ENCODE measurements around the gene RPL18. TPM values are rescaled to one million over a fixed set of nuclear protein-coding genes. Genes with fewer than 3 reads are reported as not detected.
A peak's percentile ranks its signal among the peaks of the same experiment; 100 is the strongest.

The RPL18 gene
- total RNA-seq, 2 experiments from 2014 or later, result 1,413 to 1,465 TPM

DNA sequence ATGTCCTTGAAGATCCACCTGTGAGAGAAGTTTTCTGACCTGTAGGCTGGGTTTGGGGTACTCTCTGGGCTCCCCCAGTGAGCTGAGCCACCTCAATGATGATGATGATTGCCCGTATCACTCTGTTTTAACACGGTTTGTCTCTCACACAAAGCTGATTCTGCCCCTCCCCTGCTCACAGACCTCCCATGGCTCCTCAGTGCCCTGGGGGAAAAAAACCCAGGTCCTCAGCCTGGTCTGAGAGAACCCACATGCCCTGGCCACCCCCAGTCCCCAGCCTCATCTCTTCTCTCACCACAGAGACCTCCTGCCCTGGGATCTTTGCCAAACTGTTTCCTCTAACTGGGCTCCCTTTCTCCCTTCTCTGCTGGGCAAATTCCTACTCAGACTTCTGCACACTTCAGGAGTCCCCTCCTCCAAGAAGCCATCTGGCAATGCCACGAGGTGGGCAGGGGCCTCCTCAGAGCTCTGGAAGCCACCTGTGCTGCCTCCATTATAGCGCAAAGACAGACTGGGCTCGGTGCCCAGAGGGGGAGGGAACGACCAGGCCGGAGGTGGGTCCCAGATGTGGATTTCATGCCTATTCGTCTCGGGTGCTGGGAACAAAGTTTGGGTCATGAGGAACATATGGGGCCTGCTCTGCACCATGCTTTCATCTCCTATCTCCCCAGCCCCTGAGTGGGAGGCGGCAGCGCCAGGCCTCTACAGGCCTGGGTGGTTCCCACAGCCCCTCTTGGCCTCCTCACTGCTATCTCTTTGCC, 35.5 kb upstream of the RPL18 start:
- H3K4me3 Mint-ChIP-seq, result no peak overlapping the region
- no peaks in the 10 kb centered on the region for H3K36me3 Mint-ChIP-seq
- ATAC-seq, result no peak
- no peaks in the 10 kb centered on the region for H3K9me3 Mint-ChIP-seq (ENCODE audit: low read depth)
- H3K4me1 Mint-ChIP-seq, result peaks cover 13% of the 10 kb centered on the region
- DNase-seq, result no peak
- peaks cover 5% of the 10 kb centered on the region for H3K27me3 Mint-ChIP-seq
- H3K27ac Mint-ChIP-seq, result no peak overlapping the region
- CTCF ChIA-PET, result no interaction called here

DNA sequence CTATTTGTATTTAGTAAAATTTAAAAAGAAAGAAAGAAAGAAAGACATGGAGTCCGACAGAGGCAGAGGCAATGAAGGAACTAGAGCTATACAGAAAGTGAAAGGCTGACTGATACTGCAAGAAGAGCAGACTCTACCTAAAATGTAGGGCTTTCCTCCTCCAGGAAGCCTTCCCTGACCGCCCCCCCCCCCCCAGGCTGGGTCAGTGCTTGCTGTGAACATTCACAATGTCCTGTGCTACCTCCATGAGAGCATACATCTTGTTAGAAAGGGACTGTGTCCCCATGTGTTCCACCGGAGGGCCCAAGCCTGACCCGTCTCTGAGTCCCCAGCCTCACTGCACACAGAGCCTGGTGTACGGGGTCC, 32.7 kb upstream of the RPL18 start:
- no peak overlapping the region for H3K27ac Mint-ChIP-seq
- H3K27me3 Mint-ChIP-seq, result no peaks in the 10 kb centered on the region
- CTCF ChIA-PET, result no interaction called here
- ATAC-seq (no peak), DNase-seq (no peak)
- H3K4me3 Mint-ChIP-seq, result no peak overlapping the region
- peaks cover 25% of the 10 kb centered on the region for H3K4me1 Mint-ChIP-seq
- no peaks in the 10 kb centered on the region for H3K36me3 Mint-ChIP-seq
- no peaks in the 10 kb centered on the region for H3K9me3 Mint-ChIP-seq (ENCODE audit: low read depth)

DNA sequence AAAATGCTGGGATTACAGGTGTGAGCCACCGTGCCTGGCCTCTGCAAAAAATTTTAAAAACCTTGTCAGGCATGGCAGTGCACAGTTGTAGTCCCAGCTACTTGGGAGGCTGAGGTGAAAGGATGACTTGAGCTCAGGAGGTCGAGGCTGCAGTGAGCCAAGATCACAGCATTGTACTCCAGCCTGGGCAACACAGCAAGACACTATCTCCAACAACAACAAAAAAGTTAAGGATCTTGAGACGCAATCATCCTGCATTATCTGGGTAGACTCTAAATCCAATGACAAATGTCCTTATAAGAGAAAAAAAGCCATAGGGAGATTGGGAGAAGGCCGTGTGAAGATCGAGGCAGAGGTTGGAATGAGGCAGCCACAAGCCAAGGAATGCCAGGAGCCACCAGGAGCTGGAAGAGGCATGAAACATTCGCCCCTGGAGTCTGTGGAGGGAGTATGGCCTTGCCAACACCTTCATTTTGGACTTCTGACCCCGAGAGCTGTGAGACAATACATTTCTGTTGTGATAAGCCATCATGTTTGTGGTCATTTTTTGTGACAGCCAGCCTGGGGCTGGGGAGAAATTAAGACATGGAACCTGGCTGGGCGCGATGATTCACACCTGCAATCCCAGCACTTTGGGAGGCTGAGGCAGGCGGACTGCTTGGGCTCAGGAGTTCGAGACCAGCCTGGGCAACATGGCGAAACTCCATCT, 32.1 kb upstream of the RPL18 start:
- CTCF ChIA-PET, result no interaction called here
- H3K27me3 Mint-ChIP-seq, result no peaks in the 10 kb centered on the region
- H3K36me3 Mint-ChIP-seq, result no peaks in the 10 kb centered on the region
- ATAC-seq (no peak), DNase-seq (no peak)
- H3K9me3 Mint-ChIP-seq (ENCODE audit: low read depth), result no peaks in the 10 kb centered on the region
- no peak overlapping the region for H3K4me3 Mint-ChIP-seq
- H3K27ac Mint-ChIP-seq, result no peak overlapping the region
- peaks cover 28% of the 10 kb centered on the region for H3K4me1 Mint-ChIP-seq

DNA sequence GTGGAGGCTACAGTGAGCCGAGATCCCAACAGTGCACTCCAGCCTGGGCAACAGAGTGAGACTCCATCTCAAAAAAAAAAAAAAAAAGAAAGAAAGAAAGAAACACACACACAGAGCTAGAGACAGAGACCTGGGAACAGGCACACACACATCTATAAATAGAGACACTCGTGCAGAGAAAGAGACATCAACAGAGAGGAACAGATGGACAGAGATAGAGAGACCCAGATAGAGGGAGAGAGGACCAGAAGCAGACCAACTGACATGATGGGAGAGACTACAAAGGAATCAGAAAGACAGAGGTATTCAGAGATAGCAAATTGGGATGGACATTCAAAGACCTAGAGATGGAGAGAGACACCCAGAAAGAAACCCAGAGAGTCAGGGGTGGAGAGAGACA, 29.2 kb upstream of the RPL18 start:
- DNase-seq (no peak), ATAC-seq (no peak)
- CTCF ChIA-PET, result interaction anchor here (1.2 kb wide), 1 partner anchor 322 kb away, joined by 3 read pairs; no protein-coding TSS in a partner anchor
- H3K4me3 Mint-ChIP-seq, result no peak overlapping the region
- no peaks in the 10 kb centered on the region for H3K27me3 Mint-ChIP-seq
- H3K27ac Mint-ChIP-seq, result no peak overlapping the region
- H3K4me1 Mint-ChIP-seq, result peaks cover 38% of the 10 kb centered on the region
- H3K36me3 Mint-ChIP-seq, result no peaks in the 10 kb centered on the region
- H3K9me3 Mint-ChIP-seq (ENCODE audit: low read depth), result no peaks in the 10 kb centered on the region

DNA sequence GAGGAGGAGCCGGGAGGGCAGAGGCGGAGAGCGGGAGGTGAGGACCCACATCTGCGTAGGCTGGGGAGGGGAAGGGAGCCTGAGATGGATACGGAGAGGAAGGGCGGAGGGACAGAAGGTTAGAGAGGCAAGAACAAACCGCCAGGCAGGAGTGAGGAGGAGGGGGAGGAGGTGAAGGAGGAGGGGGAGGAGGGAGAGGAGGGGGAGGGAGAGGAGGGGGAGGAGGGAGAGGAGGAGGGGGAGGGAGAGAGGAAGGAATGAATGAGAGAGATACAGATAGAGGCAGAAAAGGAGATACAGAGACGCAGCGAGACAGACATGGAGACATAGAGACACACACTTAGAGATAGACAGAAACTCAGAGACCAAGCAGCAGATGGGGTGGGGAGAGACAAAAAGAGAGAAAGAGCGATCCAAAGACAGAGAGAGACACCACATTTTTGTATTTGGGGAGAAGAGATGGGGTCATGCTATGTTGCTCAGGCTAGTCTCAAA, 27.8 kb upstream of the RPL18 start:
- Mint-ChIP-seq H3K4me3 (peak overlapping the region; percentile 42), H3K4me1 (peaks cover 33% of the 10 kb centered on the region), H3K27me3 (no peaks in the 10 kb centered on the region), H3K36me3 (no peaks in the 10 kb centered on the region), H3K27ac (peak overlapping the region; percentile 77), H3K9me3 (ENCODE audit: low read depth) (no peaks in the 10 kb centered on the region)
- DNase-seq (no peak), ATAC-seq (no peak)
- CTCF ChIA-PET, result interaction anchor here (0.9 to 3.9 kb wide), 10 partner anchors 10 to 324 kb away, joined by 3 to 27 read pairs (median 6); partner anchors contain the start of genes DBP and RASIP1

DNA sequence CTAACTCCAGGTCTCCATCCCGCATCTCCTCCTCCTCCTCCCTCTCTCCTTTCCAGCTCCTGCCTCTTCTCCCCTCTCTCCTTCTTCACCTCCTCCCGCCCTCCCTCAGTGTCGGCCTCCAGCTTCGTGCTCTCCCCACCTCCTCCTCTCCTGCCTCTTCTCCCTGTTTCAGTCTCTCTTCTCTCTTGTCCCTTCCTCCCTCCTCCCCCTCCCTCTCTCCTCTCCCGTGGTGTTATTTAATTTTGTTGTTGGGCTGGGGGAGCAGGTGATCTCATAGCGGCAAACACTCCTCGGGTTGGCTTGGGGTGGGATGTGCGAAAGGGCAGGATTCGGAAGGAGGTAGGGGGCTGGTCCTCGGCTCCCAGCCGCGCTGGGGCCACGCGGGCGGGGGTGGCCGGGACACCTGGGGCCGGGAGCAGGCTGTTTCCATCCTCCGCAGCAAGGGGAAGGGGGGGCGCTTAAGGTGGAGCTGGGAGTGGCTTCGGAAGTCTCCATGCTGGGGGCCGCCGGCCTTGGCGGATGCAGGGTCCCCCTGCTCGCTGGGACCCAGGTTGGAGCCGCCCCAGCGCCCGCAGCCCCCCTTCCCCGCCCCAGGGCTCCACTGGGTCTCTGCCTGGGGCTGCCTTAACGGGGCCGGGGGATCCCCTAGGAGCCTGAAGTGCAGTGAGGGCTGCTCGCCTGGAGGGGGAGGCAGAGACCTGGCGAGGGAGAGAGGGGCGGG, 27.2 kb upstream of the RPL18 start, which contains the start of gene CA11:
CA11 (minus strand) TSS at position 187 of the 721 bp plus-strand sequence. CDS start 555 bp downstream, outside the sequence.
- Mint-ChIP-seq H3K4me1 (peaks cover 33% of the 10 kb centered on the region), H3K27ac (peak within 1 kb of the TSS; percentile 77), H3K27me3 (peaks cover 2% of the 10 kb centered on the region), H3K9me3 (ENCODE audit: low read depth) (no peaks in the 10 kb centered on the region), H3K36me3 (no peaks in the 10 kb centered on the region), H3K4me3 (peak within 1 kb of the TSS; percentile 74)
- ATAC-seq, result peak; percentile 90
- peak; percentile 94 for DNase-seq
- CTCF ChIA-PET, result interaction anchor here (0.7 to 3.9 kb wide), 29 partner anchors 9 to 347 kb away, joined by 3 to 27 read pairs (median 5); partner anchors contain the start of genes BCAT2, DBP, HSD17B14 and RASIP1

DNA sequence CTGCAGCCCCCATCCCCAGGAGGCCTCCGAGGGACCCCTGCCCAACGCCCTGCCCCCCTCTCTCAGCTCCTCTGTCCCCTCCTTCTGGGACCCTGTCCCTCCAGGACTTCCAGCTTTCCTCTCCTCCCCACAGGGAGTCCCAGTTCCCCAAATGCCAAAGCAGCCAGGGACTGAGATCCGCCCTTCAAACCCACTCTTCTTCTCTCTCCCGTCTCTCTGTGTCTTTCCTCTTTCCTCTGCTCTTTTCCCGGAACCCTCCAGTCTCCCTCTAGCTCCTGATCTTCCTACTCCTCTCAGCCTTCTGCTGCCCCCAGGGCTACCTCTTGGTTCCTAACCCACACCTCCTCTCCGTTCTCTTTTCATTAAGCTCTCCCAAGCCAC, 26.6 kb upstream of the RPL18 start:
- Mint-ChIP-seq H3K4me1 (peaks cover 31% of the 10 kb centered on the region), H3K36me3 (no peaks in the 10 kb centered on the region), H3K27ac (peak overlapping the region; percentile 69), H3K4me3 (peak overlapping the region; percentile 74), H3K27me3 (peaks cover 3% of the 10 kb centered on the region), H3K9me3 (ENCODE audit: low read depth) (no peaks in the 10 kb centered on the region)
- no peak for ATAC-seq
- CTCF ChIA-PET, result interaction anchor here (0.7 to 3.9 kb wide), 29 partner anchors 9 to 348 kb away, joined by 3 to 27 read pairs (median 5); partner anchors contain the start of genes BCAT2, DBP, HSD17B14 and RASIP1
- DNase-seq, result no peak

DNA sequence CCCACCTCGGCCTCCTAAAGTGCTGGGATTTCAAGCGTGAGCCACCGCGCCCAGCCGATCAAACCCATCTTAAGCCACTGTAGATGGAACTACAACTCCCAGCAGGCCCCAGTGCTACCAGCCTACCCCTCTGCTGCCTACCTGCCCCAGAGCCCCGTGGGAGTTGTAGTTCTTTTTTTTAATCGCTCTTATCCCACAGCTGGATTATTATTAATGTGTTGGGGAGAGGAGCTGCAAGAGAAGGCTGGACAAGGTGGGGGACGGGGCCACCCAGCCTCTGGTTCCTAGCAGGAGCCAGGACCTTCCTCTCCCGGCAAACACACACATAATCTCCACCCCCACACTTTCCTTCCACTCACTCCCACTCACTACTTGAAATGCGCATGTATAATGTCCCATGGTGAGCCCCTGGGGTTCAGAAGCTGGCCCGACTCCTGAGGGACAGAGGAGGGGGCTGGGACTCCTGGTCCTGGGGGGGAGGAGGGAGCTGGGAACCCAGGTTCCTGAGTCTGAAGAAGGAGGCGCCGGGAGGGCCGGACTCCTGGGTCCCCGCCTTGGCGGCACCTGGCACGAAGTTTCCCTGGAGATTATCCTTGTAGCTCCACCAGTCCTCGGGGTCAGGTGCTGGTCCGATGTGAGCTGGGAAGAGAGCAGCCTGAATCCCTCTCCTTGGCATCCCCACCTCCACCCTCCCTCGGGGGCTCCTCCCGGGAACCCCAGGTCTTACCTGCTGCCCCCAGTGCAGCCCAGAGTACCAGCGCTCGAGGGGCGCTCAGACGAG, 26.1 kb upstream of the RPL18 start:
- DNase-seq, result peak; percentile 85
- Mint-ChIP-seq H3K4me1 (peaks cover 32% of the 10 kb centered on the region), H3K4me3 (peak overlapping the region; percentile 74), H3K27ac (peak overlapping the region; percentile 77), H3K9me3 (ENCODE audit: low read depth) (no peaks in the 10 kb centered on the region), H3K27me3 (peaks cover 3% of the 10 kb centered on the region), H3K36me3 (no peaks in the 10 kb centered on the region)
- CTCF ChIA-PET, result interaction anchor here (0.8 to 3.9 kb wide), 24 partner anchors 8 to 348 kb away, joined by 3 to 27 read pairs (median 5); partner anchors contain the start of genes BCAT2, DBP, HSD17B14 and RASIP1
- ATAC-seq, result peak; percentile 71

DNA sequence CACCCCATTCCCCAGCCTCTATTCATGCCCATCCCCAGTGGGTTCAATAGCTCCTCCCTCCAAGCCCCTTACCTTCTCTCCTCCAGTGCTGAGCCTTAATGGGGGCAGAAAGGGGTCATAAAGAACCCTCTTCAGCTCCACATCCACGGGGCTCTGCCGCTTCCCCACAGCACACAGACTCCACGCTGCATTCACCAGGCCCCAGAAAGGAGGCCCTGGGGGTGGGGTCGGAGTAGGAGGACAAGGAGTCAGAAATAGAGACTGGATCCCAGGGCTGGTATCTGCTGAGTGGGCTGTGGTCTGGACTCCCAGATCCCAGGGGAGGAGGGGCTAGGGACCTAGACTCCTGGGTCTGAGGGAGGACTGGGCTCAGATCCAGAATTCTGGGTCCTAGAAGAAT, 25.4 kb upstream of the RPL18 start:
- DNase-seq, result no peak
- Mint-ChIP-seq H3K4me3 (no peak overlapping the region), H3K36me3 (no peaks in the 10 kb centered on the region), H3K27ac (no peak overlapping the region), H3K9me3 (ENCODE audit: low read depth) (no peaks in the 10 kb centered on the region), H3K27me3 (peaks cover 5% of the 10 kb centered on the region), H3K4me1 (peaks cover 32% of the 10 kb centered on the region)
- ATAC-seq, result no peak
- CTCF ChIA-PET, result interaction anchor here (2.0 to 3.9 kb wide), 5 partner anchors 31 to 198 kb away, joined by 10 to 27 read pairs (median 19); partner anchors contain the start of gene RASIP1

DNA sequence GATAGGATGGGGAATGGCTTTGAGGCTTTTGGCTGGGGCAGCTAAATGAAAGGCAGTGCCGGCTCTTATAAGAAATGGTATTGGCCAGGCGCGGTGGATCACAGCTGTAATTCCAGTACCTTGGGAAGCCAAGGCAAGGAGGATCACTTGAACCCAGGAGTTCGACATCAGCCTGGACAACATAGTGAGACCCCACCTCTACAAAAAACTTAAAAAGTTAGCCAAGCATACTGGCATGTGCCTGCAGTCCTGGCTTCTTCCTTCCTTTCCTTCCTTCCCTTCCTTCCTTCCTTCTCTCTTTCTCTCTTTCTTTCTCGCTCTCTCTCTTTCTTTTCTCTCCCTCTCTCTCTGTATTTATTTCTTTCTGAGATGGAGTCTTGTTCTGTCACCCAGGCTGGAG, 23.9 kb upstream of the RPL18 start:
- peaks cover 3% of the 10 kb centered on the region for H3K36me3 Mint-ChIP-seq
- no peaks in the 10 kb centered on the region for H3K9me3 Mint-ChIP-seq (ENCODE audit: low read depth)
- peaks cover 39% of the 10 kb centered on the region for H3K4me1 Mint-ChIP-seq
- CTCF ChIA-PET, result interaction anchor here (0.9 to 3.9 kb wide), 2 partner anchors 32 to 96 kb away, joined by 3 to 27 read pairs; partner anchors contain the start of gene RASIP1
- peaks cover 5% of the 10 kb centered on the region for H3K27me3 Mint-ChIP-seq
- no peak overlapping the region for H3K27ac Mint-ChIP-seq
- DNase-seq, result no peak
- no peak overlapping the region for H3K4me3 Mint-ChIP-seq
- no peak for ATAC-seq

DNA sequence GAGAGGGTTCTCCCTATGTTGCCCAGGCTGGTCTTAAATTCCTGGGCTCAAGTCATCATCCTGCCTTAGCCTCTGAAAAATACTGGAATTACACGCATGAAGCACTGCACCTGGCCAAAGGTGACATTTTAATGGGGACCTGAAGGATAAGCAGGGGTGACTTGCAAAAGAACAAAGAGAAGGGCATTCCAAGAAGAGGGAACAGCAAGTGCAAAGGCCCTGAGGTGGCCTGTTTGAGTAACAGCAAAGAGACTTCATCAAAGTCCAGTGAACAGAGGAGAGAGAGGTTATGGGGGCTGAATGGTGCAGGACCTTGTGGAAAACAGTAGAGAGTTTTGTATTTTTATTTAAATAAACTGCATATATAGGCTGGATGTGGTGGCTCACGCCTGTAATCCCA, 22.9 kb upstream of the RPL18 start:
- peaks cover 41% of the 10 kb centered on the region for H3K4me1 Mint-ChIP-seq
- no peak overlapping the region for H3K4me3 Mint-ChIP-seq
- no peaks in the 10 kb centered on the region for H3K9me3 Mint-ChIP-seq (ENCODE audit: low read depth)
- peaks cover 3% of the 10 kb centered on the region for H3K36me3 Mint-ChIP-seq
- no peak overlapping the region for H3K27ac Mint-ChIP-seq
- CTCF ChIA-PET, result interaction anchor here (0.6 kb wide), 1 partner anchor 71 kb away, joined by 3 read pairs; no protein-coding TSS in a partner anchor
- peaks cover 5% of the 10 kb centered on the region for H3K27me3 Mint-ChIP-seq
- DNase-seq (no peak), ATAC-seq (no peak)
